Fibroblast of skin of abdomen (primary cell): Measurements from ENCODE around the gene UBXN6.

ENCODE experiments used
- DNase-seq: peaks from one replicate; pipeline ENCODE4 v3.0.0-alpha.2; 2013

The UBXN6 gene

DNA sequence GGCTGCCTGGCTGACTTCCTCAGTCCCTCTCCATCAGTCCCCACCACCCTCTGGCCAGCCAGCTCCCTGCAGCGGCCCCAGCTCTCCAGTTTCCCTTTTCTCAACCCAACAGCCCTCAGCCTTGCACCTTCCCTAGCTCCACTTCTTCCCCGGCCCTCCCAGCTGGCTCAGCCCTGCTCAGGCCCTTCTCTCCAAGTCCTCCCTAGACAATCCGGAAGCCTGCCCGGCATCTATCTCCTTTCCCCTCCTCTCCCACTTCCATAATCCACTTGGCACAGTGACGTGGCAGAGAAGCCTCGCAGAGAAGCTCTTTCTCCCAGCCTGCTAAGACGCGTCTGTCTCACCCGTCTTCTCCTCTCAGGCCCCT, 1.1 kb downstream of the UBXN6 start:
- peak; percentile 76 for DNase-seq

DNA sequence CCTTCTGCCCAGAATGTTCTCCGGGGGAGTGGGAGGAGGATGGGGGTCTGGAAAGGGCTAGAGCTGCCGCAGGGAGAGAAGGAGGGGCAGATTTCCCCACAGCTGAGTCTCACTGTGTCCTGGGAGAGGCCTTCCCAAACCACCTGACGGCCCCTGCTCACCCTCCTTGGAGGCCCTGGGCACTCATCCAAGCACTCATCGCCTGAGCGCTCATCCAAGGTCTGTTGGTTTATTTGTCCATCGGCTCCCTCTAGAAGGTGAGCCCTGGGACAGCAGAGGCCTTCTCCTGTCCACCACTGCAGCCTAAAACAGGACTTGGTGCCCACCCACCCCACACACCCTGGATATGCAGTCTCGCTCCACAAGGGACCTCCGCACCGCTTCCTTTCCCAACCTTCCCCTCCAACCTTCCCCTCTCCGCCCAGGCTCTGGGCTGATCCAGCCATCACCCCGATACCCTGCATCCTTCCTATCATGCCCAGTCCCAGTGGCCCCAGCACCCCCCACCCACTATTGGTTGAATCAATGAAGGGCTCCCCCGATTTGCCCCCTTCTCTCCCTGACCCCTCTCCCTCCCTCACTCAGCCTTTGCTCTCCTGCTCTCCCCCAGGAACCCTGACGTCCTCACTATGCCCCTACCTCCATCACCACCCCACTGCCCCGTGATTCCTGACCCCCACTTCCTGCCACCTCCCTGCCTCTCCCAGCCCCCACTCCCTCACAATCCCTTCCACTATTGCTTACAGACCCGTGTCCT, 1.7 kb downstream of the UBXN6 start:
- peak; percentile 65 for DNase-seq

DNA sequence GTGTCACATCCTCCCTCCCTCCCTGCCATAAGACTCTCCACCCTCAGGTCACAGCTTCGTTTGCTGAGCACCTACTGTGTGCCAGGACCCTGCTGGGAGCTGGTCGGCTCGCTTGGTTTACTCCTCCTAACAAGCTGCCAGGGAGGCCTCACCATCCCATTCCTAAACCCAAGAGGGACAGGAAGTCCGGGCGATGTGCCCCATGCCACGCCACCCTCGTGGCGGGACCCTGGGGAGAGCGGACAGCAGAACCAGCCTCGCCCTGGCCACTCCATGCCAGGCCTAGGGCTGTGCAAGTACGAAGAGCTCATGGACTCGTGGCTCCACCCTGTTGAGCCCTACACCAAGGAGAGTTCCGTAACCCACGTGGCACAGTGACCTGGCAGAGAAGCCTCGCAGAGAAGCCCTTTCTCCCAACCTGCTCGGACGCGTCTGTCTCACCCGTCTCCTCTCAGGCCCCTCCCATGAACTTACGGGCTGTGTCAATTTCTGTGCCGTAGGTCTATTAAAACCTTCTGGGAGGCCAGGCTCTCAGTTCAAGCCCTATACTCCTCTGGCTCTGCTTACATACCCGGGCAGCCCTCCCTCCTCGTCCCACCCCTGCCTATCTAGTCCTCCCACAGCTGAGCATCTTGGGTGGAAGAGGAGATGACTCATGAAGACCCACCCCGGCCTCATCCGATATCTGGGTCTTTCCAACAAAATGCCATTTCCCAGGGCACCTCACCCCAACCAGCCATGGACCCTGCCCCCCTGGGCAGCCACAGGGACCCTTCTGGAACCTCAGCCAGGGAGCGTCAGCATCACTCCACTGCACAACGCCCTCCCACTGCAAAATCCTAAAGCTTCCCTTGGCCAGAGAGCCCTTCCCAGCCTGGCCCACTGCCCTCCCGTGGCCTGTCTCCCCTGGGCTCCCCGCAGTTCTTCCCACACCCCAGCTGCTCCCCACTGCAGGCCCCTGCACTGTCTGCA, 2.6 kb downstream of the UBXN6 start:
- DNase-seq: peak; percentile 61

DNA sequence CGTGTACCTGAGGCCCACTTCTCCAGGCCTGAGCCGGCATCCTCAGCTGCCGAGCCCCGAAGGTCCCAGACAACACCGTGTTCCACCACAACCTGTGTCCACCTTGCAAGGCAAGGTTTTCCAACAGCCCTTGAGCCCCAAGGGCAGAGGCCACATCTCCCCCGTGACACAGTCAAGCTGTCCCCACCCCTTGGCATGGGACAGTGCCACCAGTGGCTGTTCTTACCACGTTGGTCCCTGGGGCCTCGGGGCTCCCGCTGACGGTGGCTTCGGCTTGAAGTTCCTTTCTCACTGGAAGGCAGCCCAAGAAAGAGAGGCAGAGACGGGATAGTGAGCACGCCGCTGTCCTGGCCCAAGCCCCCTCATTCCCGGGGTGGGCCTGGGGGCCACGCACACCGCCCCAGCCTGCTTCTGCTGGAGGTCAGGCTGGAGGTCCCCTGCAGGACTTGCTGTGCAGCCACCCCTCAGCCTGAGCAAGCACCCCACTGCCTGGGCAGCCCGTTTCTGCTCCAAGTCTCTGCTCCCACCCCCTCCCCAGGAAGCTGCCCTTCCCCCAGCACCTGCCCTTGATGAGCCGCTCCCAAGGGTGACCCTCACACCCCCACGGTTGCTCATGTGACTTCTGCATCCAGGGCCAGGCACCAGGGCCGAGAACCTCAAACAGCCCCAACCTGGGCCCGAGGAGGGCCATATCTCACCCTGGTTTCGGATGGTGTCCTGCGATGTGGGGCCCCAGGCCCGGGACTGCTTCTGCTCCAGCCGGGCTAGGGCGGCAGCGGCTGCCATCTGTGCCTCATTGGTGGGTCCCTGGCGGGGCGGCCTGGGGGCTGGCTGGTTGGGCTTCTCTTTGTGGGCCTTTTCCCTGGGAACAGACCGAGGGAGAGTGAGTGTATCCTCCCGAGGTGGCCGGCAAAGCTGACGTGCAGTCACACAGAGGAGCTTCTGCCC, 4.1 kb downstream of the UBXN6 start:
- DNase-seq: no peak

DNA sequence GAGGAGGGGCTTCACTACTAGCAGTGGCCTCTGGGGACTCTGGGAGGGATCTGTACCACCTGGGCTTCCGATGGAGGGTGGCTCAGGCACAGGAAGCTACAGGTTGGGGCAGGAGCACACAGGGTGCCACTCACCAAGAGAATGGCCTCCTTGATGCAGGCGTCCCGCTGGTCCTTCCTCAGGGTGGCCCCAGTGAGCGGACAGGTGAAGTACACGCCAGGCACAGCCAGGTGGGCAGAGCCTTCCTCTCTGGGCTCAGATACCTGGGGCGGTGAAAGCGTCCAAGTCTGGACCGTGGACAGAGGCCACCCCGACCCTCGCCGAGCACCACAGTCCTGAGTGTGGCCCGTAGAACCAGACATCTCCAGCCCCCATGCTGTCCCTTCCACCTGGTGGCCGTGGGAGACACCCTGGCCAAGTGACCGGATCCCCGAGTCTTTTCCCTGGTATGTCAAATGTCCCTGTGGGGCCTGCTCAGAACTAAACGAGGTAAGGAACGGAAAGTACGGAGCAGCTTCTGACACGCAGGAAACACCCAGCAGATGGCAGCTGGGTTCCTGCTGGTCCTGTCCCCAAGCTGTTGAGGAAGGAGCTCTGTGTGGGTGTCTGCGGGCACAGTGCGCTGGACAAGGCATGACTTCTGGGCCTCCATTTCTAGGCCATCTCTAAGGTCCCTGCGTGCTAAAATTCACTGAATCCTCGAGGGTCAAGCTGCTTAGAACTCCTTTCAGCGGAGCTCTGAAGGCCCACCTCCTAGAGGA, 5.2 kb downstream of the UBXN6 start:
- no peak for DNase-seq

DNA sequence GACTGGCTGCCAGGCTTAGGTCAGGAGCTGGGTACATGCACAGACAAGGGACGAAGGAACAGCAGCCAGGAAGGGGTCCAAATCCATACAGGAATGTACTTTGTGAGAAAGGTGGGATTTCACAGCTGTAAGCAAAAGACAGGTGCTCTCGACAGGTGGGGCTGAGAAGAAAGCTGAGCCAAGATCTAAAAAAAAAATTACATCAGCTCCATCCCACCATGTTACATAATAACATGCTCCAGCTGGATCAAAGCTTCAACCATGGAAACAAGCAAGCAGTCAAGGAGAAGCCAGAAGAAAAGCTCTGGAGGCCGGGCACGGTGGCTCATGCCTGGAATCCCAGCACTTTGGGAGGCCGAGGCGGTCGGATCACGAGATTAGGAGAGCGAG, 8.0 kb downstream of the UBXN6 start:
- no peak for DNase-seq

DNA sequence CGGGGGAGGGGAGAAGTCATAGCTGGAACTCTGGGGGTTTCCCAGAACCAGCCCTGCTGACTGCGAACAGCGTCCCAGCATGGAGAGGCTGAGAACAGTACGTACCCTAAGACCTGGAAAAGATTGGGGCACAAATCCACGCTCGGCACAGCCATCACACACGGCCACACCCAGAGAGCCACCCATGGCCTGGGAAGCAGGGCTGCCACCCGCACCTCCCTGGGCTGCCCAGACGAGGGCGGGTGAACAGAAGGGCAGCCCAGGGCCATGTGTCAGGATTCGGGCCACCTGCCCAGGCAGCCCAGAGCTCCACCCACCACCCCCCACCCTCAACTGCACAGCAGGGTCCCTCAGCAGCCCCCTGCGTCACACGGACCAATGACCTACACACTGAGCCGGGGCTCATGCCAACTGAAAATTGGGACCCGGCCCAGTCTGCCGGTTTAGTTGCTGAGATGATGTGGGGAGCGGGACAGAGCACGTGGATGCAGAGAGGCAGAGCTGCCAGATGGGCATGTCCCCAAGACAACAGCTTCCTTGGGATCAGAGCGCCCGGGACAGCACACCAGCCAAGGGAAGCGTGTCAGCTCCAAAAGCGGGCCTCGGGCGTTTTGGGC, 8.5 kb downstream of the UBXN6 start:
- no peak for DNase-seq

DNA sequence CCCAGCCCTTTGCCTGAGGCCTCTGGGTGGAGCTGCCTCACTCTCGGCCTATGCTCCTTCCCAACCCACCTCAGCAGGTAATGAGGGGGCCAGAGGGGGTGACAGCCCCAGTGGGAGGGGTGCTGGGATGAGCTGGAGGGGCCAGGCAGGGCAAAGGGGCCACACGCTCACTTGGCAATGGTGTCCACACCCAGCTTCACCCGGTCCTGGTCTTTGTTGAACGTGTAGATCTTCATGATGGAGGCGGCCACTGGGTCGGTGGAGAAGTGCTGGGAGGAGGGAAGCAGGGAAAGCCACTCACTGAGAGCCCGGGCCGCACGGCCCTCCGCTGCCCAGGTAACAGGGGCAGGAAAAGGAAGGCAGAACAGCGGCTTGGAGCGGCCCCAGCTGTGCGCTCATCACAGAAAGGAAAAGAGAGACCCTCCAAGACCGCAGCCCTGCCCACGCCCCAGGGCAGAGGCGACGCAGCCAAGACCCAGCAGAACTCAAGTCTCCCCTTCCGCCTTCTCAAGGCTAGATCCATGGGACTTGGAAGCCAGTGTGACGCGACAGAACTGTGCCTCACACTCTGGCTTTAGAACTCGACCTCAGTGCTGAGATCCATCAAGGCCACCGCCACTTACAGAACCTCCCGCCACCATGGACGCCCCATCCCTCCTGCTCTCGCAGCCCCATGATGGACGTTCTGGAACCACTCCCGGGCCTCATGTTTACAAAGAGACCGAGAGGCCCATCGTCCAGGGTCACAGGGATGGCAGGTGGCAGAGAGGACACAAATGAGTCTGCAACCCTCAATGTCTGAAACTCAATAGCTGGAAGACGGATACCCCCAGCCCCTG, 9.2 kb downstream of the UBXN6 start:
- no peak for DNase-seq

DNA sequence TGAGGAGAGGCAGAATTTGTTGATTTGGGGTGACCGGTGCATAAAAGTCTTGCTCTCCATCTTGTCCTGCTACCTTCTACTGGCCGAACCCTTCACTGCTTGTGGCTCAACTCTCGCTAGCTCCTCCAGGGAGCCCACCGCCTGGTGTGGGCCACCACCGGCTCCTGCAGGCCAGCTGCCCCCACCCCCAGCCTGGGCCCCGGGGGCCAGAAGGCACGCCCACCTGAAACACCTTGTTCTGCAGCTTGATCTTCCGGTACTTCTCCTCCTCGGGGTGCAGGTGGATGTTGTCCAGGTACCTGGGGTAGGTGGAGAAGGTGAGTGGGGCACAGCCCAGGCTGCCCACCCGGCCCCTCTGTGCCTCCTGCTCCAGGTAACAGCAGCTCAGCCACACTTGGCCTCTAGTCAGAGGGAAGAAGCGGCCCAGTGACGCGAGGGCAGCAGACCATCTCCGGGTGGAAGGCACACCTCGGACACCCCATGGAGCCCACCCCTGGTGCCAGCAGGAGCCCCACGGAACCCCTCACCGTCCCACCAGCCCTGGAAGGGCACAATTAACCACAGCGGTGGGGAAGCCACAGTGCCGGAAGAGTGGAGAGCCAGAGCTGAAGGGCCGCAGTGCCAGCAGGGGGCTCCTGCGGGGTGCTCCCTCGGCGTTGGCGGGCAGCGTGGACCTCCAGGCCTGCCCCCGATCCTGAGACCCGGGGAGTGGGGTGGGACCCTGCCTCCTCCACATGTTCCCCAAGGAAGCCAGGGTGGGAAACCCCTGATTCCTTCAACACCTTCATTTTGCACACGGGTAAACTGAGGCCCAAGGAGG, 10.1 kb downstream of the UBXN6 start:
- DNase-seq: no peak

DNA sequence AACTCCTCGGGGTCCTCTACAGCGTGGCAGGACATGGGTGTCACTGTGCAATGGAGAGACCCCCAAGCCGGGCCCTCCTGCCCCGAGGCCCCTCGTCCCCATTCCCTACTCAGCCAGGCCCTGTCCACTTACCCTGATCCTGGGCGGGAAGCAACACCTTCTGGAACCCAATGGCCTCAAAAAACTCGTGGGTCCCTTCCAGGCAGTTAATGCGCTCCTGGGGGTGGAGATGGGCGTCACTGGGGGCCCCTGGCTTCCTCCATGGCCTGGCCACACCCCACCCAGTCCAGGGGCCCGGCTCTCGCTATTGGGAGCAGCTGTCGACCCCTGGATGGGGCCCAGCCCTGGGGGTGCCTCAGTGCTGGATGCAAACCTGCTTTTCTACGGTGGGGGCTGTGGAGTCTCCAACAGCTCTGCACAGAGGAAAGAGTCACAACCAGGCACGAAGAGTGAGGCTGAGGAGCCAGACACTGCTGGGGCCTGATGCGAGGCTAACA, 10.8 kb downstream of the UBXN6 start:
- DNase-seq: no peak

DNA sequence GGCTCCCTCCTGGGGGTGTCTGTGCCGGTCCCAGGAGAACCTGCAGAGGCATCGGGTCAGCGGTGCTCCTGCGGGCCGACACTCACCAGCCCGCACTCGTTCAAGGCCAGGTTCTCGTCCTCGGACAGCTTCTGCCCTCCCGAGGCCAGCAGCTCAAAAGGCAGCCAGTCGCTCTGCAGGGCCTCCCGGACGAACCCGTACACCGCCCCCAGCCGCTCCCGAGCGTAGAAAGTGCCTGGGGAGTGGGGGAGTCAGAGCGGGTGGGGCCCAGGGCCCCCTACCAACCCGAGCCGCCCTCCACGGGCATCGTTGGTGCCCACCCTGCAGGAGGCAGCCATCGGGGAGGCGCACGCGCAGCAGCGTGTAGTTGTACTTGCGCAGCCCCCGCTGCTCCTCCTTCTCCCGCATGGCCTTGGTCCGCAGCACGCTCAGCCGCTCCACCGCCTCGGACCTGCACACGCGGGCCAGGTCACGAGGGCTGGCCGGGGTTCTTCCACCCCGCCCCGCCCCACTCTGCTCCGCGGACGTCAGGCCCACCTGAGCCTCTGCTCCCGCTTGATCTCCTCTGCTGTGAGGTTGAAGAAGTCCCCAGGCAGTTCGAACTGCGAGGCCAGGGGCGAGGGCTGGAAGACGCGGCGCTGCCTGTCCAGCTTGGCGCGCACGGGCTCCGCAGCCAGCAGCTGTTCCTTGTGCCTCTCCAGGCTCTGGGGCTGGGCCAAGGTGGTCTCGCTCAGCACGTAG, 11.5 kb downstream of the UBXN6 start:
- no peak for DNase-seq

DNA sequence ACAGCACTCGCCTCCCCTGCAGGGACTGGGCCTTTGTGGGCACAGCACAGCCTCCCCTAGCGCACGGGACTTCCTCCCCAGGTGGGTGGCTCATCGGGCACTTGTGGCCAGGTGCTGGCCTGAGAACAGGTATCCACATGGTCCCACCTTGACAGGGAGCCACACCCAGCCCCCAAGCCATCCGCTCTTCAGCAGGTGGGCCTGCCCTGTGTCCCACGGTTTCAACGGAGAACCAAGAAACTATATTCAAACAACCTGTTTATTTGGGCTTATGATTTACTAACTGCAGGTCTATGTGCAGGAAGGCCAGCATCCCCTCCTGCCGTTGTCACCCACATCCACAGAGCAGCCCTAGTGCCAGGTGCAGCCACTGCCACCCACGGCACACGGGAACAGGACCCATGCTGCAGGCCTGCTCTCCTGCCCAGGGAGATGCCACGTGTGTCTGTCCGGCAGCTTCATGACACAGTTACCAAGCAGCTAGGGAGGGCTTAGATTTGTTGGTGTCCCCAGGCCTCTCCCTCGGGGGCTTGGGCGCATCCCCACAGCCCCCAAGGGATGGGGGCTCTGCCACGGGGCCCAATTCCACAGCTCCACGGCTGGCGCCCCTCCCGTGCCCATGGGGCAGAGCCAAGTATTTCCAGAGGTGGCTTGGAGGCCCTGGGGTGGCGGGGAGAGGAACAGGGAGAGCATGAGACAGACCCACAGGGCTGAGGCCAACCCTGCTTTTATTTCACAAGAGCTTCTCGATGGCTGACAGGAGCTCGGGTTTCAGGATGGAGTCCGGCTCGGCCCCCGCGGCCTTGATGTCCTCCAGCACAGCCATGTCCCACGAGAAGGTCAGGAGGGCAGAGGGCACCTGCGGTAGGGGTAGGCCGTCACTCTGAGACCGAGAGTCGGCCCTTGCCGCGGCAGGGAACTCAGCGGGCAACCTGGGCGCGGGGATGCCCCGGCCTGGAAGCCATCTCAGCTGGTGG, 12.5 kb downstream of the UBXN6 start:
- DNase-seq: no peak

DNA sequence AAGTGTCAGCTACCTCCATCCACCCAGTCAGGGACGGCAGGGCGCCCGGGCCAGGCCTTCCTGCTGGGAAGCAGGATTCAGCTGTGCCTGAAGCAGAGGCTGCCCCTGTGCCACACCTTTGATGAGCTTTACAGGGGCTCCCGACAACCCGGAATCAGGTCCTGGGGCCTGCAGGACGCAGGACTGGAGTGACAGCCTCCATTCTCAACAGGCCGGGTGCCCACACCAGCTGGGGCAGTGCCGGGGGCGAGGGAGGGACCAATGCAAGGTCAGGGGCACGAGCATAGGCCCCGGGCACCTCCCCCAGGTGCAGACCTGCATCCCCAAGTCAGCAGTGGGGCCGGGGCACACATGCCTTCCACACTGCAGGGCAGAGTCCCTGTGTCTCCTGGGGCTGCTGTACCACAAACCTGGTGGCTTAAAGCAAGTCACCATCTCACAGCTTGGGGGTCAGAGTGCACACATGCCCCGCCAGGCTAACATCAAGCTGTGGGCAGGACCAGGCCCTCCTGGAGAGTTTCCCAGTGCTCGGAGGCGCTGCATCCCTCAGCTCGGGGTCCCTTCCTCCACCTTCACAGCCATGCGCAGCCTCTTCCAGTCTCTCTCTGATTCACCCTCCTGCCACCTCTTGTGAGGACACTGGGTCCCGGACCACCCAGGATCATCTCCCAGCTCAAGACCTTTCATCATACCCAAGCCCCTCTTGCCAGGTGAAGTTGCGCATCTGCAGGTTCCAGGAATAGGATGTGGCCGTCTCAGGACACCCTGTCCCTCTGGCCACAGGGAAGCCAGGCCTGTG, 13.4 kb downstream of the UBXN6 start:
- no peak for DNase-seq

DNA sequence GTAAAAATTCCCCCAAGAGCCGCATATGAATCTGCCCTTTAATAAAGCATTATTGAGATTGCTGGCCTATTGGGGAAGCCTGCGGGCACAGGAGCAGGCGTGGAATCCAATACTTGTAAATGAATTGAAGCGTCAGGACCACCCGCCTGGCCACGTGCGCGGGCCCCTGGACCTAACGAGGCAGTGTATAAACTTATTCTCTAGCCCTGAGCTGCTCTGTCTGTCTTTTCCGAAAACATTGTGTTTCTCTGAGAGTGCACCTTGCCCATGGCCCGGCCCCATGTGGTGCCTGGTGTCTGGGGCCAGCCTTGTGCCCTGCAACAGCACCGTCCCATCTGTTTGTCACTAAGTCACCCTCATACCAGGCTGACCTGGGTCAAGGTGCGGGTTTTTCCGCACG, 14.4 kb downstream of the UBXN6 start:
- DNase-seq: no peak

DNA sequence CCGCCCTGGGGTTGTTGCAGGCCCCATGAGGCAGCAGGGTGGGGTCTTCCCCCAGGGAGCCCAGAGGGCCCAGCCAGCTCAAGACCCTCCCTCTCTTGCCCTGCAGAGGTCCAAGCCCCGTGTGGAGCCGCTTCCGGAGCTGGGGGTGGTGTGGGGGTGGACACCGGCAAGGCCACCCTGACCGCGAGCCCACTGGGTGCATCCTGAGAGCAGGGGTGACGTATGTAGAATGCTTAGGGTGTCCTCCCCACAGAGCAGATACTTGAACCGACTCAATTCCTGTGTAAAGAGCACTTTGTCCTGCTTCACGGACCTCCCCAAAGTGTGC, 14.8 kb downstream of the UBXN6 start:
- DNase-seq: no peak

DNA sequence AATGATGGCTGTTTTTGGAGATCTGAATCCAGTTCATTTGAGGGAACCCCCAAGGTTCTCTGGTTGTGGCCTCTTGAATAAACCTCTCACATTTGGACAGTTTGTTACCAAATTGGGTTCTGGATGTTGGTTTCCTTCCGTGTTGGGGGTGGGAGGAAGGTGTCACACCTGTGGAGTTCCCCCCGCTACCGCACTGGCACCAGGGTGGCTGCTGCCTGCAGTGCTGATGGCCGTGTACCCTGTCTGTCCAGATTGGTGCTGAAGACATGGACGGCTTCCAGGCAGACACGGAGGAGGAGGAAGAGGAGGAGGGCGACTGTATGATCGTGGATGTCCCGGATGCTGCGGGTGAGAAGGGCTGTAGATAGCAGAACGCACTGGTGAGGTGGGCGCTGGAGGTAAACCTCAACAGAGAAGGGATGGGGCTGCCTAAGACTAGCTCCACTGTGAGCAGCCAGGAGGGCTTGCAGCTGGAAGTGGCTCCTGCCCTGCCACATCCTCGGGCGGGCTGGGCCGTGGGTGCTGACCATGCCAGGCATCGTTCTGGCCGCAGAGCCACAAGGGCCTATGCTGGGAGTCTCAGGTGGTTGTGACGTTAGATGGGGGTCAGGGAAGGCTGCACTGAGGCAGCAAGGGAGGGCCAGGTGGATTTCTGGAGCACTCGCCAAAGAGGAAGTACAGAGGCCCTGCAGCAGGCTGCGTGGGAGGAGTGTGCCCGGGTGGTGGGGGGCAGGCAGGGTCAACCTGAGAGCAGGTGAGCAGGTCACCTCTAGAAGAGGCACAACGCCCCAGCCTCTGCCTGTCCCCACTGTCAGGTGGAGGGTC, 15.4 kb downstream of the UBXN6 start:
- no peak for DNase-seq
